NCI-H1105 (cell line): Measurements from ENCODE around the gene AGAP2.

Experiments
- DNase-seq: peaks from one replicate; lab custom pipeline; 2025; lab: John Stamatoyannopoulos, UW

AGAP2 gene

DNA sequence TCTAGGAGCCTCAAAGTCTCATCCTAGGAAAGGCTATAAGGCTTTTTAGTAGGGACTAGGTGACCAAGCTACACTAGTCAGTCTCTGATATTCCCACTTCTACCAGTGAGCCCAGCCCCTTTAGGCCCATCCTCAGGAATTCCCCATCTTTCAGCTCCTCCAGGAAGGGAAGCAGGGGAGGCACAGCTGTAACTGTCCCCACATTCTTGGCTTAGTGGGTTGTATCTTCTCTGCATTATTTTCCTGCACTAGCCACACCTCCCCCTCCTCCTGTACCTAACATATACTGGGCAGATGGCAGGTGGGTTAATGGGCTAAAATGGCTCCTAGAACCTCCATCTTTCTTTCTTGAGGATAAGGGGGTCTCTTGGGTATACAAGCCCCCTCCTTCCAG lies 28.8 kb upstream of the AGAP2 start:
- no peak for DNase-seq

DNA sequence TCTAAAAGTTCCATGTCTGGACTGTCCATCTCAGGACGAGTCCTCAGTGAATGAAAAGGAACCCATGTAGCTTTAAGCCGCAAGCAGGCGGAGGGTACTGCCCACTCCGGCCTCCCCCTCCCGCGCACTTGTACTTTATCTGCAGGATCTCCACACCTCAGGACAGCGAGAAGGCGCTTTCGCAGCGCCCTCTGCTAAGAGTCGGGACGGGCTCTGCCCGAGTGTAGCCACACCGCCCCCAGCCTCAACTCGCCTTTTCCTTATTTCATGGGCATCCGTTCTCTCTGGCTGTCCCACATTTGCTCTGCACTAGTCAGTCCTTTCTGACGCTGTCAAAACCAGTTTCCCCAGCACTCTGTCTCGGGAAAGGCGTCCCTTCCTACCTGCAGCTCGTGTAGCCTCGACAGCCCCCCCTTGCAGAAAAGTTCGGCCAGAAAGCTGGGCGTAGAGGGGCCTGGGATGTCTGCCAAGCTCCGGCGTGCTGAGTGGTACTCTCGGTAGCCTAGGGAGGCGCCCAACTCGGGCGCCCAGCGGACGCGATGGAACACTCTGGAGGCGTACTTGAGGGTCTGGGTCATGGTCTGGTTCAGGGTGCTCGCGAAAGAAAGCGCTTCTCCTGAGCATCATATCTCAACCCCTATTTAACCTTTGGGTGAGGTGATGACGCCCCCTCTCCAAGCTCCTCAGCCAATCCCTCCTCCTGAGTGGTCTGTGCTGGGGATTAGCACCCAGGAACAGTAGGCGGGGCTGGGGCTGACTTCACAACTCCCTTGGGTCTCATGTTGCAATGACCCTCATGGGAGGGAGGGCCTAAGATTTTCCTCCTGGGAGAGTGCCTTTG lies 28.1 kb upstream of the AGAP2 start, which contains the start of gene CYP27B1:
Gene CYP27B1 (minus strand): TSS at position 615 of the 841 bp plus-strand sequence. CDS start 37 bp downstream, at position 578.
- DNase-seq = no peak

DNA sequence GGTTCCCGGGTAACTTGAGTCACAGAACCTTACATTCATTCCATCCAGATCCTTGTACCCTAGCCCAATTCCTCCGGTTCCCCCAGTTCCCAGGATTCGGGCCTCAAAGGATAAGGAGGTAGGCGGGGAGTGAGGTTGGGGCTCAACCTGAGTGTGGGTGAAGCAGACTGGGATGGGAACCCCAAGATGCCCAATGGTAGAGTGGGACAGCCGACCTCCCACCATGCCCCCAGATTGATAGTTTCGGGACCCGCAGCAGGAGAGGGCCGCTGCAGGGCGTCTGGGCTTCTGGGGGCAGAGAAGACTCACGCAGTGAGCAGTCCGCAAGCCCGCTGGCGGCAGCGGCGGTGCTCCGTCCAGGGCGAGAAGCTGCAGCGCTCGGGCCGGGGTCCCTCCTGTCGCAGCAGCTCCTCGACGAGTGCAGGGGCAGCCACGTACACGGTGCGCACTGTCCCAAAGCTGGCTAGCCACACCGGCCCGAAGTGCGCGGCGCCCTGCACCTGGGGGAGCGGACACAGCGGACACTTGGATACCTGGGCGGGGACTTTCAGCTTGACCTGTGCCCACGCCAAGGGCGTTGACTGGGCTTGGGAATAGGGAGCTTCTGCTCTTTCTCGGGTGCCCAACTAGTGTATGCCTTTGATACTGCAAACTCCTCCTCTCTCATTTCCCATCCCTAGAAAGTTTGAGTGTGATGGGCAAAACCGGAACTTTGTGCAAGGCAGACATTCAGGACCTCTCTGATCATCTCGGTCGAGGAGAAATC lies 27.3 kb upstream of the AGAP2 start:
- no peak for DNase-seq

DNA sequence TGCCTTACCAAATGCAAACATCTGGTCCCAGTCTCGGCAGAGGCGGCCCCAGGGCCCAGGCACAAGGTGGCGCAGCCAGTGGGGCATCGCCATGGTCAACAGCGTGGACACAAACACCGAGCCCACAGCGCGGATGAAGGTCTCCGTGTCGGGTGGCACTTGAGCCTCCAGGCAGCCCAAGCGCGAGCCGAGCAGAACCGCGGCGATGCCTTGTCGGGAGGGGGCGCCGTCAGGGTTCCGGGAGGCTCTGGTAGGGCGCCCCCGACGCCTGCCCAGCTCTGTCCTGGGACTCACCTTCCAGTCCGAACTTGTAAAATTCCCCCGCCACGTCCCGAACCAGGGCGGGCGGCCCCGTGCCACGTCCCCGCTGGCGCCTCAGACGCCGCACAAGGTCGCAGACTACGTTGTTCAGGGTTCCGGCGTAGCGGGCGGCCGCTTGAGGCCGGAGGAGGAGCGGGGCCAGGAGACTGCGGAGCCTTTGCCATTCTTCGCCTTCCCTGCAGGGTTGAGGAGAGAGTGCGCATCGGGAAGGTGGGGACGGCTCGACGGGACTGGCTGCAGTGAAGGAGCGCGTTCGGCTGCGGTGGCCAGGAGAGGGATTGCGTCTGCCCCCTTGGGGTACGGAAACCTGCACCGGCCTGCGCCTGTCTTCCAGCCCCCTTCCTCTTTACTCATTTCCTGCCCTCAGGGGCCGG lies 26.6 kb upstream of the AGAP2 start:
- DNase-seq = no peak

DNA sequence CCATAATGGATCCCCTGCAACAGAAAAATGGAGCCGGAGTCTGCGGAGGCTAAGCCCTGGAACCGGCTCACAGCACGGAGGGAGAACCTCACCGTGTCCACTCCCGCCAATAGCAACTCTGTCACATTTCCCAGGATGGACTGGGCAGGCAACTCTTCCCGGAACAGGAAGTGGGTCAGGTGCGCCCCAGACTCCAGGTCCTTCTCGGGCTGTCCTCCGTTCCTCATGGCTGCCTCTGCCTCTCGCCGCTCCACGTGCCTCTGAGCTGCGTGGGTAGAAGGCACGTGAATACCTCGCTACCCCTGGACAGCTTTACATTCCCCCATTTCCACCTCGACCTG lies 26.1 kb upstream of the AGAP2 start:
- no peak for DNase-seq

DNA sequence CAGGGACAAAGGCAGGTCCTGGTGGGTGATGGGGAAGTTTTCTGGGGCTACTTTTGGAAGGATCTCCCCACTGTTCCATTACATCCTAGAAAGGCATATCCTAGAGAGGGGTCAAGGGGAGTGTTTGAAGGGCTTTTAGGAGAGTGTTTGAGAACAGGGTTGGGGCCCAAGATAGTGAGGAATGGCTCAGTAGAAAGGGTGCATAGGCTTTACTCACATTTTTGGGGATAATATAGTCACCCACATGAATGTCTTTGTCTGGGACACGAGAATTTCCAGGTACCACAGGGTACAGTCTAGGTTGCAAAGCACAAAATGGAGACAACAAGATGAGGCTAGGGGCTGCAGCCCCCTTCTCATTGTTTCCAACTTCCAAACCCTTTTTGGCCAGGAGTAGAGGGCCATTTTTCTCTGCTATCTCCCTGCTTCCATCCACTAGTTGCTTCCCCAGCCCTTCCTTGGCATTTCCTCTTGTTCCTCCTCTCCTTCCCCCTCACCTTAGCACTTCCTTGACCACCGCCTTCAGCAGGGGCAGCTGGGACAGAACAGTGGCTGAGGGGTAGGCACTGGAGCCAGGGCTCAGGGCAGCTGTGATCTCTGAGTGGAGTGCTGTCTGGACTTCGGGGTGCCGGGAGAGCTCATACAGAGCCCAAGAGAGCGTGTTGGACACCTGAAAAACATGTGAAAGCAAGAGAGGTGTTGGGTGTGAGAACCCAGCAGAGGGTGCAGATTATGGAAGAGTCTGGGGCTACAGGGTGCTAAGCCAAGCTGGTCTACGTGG lies 25.5 kb upstream of the AGAP2 start:
- DNase-seq = no peak

DNA sequence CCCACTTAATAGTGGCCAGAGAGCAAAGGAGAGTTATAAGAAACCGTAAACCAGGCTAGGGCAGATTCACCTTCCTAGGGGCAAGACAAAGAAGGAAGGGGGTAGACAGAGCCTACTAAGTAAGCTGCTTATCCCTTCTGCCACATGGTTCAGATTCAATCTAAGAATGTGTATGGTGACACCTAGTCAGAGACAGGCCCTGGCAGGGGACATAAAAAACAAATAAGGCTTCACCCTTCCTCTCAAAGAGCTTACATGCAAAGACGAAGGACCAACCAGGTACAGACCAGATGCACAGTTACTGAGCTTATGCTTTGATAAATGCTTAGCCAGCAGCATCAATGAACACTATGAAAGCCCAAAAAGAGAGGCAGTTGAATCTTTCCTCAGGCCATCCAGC lies 23.9 kb upstream of the AGAP2 start:
- DNase-seq = no peak

DNA sequence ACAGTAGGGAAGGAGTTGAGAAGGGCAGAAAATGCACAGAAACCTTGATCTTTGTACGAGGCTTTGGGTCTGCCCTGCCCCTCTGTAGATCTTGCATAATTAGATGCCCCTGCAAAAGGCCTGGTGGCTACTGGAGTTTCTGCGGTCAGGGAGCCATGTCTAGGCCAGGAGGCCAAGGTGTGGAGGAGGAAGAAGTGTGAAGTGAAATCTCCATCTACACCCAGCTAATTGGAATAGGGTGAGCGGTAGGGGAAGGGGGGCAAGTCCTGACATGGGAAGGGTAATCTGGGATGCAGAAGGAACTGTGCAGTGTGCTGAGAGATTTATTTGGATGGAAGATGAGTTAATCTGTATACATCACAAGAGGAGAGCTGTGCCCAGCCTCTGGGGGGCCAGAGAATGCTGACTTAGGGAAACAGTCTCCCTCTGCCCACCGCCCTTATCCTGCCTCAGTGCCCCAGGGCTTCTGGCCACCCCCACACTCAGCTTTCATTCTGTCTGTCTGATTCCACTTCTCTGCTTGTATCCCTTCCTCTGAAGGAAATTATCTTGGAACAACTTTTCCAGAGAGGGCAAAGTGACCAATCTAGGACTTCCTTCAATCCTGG lies 23.0 kb upstream of the AGAP2 start:
- DNase-seq = no peak

DNA sequence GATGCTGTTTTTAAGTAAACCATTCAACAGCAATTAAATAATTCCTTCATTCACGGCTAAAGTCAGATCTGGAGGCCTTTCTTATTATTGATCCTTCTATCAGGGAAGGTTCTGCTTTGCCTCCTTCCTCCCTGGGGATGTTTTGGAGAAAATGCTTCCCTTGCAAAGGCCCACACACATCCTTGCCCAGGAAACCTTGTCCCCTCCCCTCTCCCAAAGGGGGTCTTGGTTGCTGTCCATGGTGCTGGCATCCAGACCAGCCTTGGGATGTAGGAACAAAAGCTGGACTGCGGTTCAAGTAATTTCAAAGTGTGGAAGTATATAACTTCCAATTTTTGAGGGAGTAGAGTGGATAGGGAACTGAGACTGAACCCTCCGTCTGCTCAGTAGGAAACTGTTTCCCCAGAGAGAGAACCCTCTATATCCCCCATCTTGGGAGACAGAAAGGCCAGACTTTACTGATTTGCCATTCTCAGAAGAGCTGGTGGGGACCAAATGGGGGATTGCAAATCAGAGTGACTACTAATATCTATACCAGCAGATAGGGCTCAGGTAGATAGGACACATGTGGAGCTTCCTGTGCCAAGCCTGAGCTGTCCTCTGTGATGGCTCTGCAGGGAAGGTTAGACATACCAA lies 21.9 kb upstream of the AGAP2 start:
- DNase-seq = no peak

DNA sequence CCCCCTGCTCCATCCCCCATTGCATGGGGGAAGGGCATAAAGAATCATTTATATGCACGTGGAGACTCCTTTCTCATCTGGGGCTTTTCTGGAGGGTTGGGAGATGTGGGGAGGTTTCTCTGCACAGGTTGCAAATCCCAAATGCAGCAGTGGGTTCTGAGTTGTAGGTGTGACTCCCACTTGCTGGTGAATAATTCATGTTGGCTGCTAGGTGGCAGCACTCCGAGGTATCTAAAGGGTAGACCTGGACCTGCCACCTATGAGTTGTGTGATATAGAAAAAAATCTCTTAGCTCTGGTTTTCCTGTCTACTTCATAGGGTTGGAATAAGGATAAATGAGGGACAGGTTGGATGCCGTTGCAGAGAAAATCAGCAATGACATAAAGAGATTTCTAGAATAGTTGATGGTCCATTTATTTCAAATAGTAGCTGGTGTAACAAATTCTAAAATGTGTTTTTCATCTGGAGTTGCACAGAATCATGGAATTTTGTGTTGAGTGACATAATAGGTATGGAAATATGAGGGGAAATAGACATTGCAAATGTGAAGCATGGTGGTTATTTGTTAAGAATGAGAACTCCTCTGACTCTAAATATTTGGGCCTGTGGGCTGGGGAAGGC lies 20.9 kb upstream of the AGAP2 start:
- no peak for DNase-seq

DNA sequence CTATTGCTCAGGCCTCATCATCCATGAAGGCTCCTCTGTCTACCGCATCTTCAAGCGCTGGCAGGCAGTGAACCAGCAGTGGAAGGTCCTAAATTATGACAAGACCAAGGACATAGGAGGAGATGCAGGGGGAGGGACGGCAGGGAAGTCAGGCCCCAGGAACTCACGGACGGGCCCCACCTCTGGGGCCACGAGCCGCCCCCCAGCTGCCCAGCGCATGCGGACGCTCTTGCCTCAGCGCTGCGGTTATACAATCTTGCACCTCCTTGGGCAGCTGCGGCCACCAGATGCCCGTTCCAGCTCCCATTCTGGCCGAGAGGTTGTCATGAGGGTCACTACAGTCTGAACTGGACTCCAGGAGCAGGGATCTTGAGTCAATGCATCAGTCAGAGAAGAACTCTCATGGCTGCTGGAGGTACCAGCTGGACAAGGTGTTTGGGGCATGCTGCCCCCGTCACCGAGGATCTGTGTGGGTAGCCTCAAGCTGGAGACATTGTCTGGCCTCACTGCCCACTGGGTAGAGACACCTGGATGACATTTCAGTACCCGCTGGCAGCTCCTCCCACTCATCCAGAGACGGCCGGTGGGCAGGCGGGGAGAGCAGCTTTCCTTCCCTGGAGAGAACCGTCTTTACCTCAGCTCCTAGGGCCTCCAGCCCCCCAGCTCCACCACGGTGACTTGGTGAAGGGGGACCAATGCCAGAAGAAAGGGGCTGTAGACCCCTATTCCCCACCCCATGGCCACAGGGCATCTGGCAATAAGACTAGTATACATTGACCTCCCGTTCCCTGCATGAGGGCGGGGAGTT lies 20.2 kb upstream of the AGAP2 start:
- DNase-seq = no peak

DNA sequence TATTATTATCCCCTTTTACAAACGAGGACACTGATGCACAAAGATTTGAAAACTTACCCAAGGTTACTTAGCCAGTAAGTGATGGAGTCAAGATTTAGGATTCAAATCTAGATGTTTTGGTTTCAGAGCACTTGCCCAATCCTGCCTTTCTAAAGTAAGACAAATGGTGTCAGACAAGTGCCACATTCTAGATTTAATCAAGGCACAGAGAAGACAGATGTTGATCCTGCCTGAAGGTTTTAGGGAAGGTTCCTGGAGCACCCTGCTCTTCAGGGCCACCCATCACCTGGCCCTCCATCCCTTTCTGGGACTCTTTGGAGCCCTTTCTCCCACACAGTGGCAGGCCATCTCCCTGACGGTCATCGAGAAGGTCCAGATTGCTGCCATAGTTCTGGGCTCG lies 19.2 kb upstream of the AGAP2 start:
- no peak for DNase-seq

DNA sequence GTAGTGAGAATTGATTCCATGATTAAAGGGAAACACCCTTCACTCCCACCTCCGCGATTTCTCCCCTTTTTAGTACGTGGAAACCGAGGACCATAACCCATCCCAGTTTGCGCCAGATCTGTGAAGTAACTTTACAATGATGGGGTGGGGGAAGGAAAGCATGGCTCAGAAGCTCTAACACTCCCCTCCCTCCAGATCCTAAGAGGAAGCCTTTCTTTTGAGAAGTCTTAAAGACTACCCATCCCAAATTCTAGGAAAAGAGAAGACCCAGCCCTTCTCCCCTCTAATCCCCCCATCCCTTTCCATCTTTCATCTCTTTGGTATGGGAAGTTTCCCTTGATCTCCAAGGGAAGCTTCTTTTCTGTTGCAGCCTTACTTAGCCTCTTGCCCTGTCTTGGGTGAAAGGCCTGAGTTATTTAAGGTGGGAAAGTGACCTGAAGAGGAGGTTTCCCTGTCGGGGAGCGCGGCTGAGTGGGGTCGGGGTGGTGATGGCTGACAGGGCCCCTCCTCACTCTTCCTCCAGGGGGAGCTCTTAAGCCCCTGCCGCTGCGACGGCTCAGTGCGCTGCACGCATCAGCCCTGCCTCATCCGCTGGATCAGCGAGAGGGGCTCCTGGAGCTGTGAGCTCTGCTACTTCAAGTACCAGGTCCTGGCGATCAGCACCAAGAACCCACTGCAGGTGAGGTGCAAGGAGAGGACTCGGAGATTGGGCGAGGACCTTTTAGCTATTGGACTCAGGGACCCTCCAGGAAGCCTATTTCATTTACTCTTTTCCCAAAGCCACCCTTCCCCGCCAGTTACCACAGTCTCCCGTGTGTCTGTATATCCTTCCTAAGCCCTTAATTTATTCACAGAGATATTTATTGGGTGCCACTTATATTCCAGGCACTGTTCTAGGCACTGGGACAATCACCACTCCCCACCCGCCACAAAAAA lies 18.1 kb upstream of the AGAP2 start:
- DNase-seq = no peak

DNA sequence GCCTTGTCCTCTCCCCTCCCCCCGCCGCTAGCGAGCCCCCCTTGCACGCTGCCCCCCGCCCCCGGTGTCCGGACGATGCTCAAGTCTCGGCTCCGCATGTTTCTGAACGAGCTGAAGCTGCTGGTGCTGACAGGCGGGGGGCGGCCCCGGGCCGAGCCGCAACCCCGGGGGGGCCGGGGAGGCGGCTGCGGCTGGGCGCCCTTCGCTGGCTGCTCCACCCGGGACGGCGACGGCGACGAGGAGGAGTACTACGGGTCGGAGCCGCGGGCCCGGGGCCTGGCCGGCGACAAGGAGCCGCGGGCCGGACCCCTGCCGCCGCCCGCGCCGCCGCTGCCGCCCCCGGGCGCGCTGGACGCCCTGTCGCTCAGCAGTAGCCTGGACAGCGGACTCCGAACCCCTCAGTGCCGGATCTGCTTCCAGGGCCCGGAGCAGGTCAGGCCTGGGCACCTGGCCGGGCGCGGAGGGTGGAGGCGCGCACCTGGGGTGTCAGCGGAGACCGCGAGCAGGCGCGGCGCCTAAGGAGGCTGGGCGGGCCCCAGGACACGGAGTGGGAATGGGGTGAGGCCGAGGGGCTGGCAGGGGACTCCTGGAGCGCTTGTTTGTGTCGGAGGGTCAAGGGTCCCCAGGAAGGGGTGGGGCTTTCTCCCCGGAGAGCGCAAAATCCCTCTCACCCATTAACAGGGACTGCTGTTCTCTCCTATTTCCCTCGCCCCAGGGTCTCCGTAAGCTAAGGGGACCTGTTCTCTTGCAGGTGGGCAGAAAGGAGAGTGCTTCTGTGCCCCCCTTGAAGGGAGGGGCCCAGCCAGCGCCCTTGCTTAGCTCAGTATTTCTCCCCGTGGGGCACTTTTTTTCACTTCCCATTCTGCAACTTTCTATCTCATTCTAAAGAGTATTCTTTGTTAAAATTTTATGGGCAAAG lies 17.2 kb upstream of the AGAP2 start:
- DNase-seq = no peak

DNA sequence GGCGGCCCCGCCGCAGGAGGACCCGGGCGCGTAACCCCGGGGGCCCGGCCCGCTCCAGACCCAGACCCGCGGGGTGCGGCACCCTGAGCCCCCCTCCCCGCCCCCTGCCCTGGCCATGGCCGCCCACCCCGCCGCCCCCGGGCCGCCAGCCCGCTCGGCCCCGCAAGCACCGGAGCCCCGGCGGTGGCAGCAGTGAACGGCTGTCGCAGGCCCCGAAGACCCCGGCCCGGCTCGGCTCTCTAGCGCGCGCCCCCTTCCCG lies 16.6 kb upstream of the AGAP2 start:
- DNase-seq = no peak

DNA sequence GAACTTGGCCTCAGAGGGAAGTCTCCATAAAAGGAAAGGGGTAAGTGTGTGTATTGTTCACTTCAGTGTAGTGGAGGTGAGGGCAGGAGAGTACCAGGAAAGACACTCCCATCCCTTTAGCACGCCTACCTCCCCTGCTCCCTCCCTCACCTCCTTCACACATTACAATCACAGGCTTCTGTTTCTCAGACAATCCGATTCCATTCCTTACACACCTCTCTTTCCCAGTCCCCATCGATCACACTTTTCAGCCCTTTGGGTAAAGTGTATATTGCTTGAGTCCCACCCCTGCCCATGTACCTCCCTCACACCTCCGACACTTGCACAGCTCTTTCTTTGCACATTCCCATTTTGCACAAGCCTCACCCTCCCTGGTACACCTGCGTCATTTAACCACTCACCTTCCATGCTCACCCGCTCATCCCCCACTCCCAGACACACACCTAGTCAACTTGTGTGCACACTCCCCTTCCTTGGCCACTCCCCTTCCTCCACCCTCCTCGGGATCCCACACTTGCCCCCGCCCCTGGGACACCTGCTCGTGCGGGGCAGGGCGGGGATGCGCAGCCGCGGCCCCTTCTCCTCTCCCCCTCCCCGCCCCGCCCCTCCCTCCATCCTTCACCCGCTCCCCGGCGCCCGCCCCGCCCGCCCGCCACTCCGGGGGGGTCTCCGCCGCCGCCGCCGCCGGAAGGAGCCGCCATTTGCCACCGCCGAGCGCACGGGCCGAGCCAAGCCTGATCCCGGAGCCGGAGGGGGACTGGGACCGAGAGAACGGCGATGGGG lies 16.1 kb upstream of the AGAP2 start, which contains the start of gene MARCHF9:
Gene MARCHF9 (plus strand): TSS at position 693 of the 783 bp plus-strand sequence. CDS start 426 bp downstream, outside the sequence.
- peak; percentile 56 for DNase-seq
